Measurements from ENCODE around the gene UBE2O.

Gene UBE2O

DNA sequence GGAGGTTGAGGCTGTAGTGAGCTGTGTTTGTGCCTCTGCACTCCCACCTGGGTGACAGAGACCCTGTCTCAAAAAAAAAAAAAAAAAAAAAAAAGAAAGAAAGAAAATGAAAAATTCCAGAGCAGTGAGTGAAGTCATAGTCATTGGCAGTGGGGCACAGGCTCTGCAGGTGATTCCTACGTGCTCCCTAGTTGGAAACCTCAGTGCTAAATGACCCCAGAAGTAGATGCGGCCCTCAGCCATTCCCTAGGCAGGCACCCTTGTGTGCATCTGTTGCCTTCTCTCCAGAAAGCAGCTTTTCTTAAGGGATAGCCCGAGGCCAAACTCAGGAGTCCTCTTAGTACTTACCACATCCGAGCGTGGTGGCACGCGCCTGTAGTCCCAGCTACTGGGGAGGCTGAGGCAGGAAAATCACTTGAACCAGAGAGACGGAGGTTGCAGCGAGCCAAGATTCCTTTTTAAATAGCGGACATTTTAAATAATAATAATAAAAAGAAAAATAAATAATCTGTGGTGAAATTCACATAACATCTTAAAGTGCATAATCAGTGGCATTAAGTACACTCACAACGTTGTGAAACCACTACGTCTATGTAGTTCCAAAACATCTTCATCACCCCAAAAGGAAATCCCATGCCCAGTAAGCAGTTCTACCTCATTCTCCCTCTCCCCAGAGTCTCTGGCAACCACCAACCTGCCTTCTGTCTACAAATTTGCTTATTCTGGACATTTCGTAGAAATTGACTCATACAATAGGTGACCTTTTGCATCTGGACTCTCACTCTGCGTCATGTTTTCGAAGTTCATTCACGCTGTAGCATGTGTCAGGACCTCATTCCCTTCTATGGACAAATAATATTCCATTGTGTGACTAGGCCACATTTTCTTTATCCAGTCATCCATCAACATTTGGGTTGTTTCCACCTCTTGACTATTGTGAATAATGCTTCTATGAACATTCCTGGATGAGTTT is 81.0 kb downstream of the UBE2O start:
- TF ChIP-seq, protein P1, sequence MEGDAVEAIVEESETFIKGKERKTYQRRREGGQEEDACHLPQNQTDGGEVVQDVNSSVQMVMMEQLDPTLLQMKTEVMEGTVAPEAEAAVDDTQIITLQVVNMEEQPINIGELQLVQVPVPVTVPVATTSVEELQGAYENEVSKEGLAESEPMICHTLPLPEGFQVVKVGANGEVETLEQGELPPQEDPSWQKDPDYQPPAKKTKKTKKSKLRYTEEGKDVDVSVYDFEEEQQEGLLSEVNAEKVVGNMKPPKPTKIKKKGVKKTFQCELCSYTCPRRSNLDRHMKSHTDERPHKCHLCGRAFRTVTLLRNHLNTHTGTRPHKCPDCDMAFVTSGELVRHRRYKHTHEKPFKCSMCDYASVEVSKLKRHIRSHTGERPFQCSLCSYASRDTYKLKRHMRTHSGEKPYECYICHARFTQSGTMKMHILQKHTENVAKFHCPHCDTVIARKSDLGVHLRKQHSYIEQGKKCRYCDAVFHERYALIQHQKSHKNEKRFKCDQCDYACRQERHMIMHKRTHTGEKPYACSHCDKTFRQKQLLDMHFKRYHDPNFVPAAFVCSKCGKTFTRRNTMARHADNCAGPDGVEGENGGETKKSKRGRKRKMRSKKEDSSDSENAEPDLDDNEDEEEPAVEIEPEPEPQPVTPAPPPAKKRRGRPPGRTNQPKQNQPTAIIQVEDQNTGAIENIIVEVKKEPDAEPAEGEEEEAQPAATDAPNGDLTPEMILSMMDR (IDR thresholded peaks at IDR 0.05; ENCODE audit: low read depth, low read length): no peak
- DNase-seq (ENCODE audit: low read depth in 2 of 2): peak; percentile 94 to 100

DNA sequence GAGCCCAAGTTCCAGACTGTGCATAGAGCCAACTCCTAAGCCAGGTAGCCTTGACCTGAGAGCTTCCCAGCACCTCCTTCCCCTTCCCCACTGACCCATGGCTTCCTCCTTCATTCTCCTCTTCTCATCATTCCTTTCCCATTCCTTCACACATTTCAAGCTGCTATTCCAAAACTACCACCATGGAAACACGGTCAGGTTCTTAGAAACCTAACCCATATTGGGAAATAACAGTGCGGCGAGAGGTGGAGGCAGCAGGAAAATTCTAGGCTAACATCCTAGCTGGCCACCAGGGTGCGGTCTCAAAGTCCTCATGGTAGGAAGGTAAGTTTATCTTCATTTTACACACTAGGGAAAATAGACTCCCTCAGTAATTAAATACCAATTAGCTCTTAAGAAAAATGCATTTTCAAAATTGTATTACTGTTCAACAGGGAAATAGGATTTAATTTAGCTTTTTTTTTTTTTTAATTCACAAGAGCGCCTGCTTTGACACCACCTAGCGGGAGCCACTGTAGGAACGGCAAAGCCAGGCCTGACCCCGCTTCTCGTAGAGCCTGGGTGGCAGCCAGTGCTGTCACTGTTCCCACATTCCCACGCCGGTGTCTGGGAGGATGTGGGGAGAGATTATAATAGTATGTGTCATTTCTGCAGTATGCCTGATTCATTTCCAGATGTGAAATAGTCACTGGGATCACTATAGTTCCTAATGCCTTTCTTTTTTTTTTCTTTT is 82.5 kb downstream of the UBE2O start:
- TF ChIP-seq, protein P1 (IDR thresholded peaks at IDR 0.05; ENCODE audit: low read depth, low read length): peak; percentile 48
- peak; percentile 92 to 99 for DNase-seq (ENCODE audit: low read depth in 2 of 2)
- no peak overlapping the region for H3K4me3 ChIP-seq (replicated peaks in 1 of 2; ENCODE audit: low read depth in 2 of 2, low read length in 2 of 2)

More for the DNA sequence above, 81.0 kb downstream of the UBE2O start:
- H3K4me3 ChIP-seq (replicated peaks in 1 of 2; ENCODE audit: low read depth in 2 of 2, low read length in 2 of 2): no peak overlapping the region

GRCh38 chr17:76369804-76370203 is 83.1 kb downstream of the UBE2O start:
- H3K4me3 ChIP-seq (replicated peaks in 1 of 2; ENCODE audit: low read depth in 2 of 2, low read length in 2 of 2): no peak overlapping the region

GRCh38 chr17:76369379-76369778 is 83.6 kb downstream of the UBE2O start:
- H3K4me3 ChIP-seq (replicated peaks in 1 of 2; ENCODE audit: low read depth in 2 of 2, low read length in 2 of 2): no peak overlapping the region
- TF ChIP-seq, protein P1 (IDR thresholded peaks at IDR 0.05; ENCODE audit: low read depth, low read length): no peak
- no peak for DNase-seq (ENCODE audit: low read depth in 2 of 2)

More at GRCh38 chr17:76369804-76370203, 83.1 kb downstream of the UBE2O start:
- TF ChIP-seq, protein P1 (IDR thresholded peaks at IDR 0.05; ENCODE audit: low read depth, low read length): no peak
- no peak for DNase-seq (ENCODE audit: low read depth in 2 of 2)

DNA sequence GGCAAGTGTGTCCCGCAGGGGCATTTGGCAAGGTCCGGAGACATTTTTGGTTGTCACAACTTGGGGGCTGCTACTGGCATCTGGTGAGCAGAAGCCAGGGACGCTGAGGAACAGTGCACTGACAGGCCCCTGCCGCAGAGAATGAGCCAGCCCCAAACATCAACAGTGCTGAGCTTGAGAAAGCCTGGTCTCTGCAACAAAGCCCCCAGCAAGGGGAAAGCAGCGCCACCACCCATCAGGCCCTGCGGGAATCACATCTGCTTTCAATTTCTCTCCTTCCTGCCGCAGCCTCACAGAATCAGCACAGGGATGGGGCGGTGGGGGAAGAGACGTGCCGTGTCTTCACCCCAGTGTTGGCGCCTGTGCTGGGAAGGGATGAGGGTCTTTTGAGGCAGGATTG is 84.4 kb downstream of the UBE2O start:
- TF ChIP-seq, protein P1 (IDR thresholded peaks at IDR 0.05; ENCODE audit: low read depth, low read length): no peak
- DNase-seq (ENCODE audit: low read depth in 2 of 2): no peak
- H3K4me3 ChIP-seq (replicated peaks in 1 of 2; ENCODE audit: low read depth in 2 of 2, low read length in 2 of 2): no peak overlapping the region

- TF ChIP-seq, protein P1 (IDR thresholded peaks at IDR 0.05; ENCODE audit: low read depth, low read length): no peak
- no peak for DNase-seq (ENCODE audit: low read depth in 2 of 2)
- H3K4me3 ChIP-seq (replicated peaks in 1 of 2; ENCODE audit: low read depth in 2 of 2, low read length in 2 of 2): no peak overlapping the region
Measured at GRCh38 chr17:76367642-76368041, 85.3 kb downstream of the UBE2O start.
